Ascending aorta (tissue), 2 donors: Measurements from ENCODE around the gene SORBS2. TPM values are rescaled to one million over a fixed set of nuclear protein-coding genes. Genes with fewer than 3 reads are reported as not detected.

ENCODE experiments used
- DNase-seq, 2 donors: peaks; one replicate each; pipeline ENCODE4 v3.0.0-alpha.2; 2019; ENCODE audit warnings: low spot score in 2 of 2
- H3K27ac ChIP-seq, 2 donors: fragments of 200-600 bp; sonication (generic); one replicate each; pipeline ENCODE4 v1.5.1; 2016 to 2017; ENCODE audit warnings: mild to moderate bottlenecking in 1 of 2
- H3K27me3 ChIP-seq: fragments of 200-600 bp; sonication (generic); one replicate; pipeline ENCODE4 v1.5.1; 2017
- H3K36me3 ChIP-seq, 2 donors: fragments of 200-600 bp; sonication (generic); one replicate each; pipeline ENCODE4 v1.5.1; 2016
- H3K4me1 ChIP-seq, 2 donors: fragments of 200-600 bp; sonication (generic); one replicate each; pipeline ENCODE4 v1.5.1; 2016 to 2017; ENCODE audit warnings: mild to moderate bottlenecking in 1 of 2
- H3K4me3 ChIP-seq, 2 donors: fragments of 200-600 bp; sonication (generic); one replicate each; pipeline ENCODE4 v1.5.1; 2016 to 2017; ENCODE audit warnings: mild to moderate bottlenecking in 1 of 2
- H3K9me3 ChIP-seq, 2 donors: fragments of 200-600 bp; sonication (generic); one replicate each; pipeline ENCODE4 v1.5.1; 2016
- CTCF ChIP-seq, 3 experiments: fragments of 200-600 bp in 2 of 3; fragments of 450-650 bp in 1 of 3; sonication (generic) in 2 of 3; IDR thresholded peaks; one replicate each; pipeline ENCODE4 v1.5.1; 2016 to 2019; ENCODE audit warnings: antibody characterized with exemption in 3 of 3, mild to moderate bottlenecking in 1 of 3, moderate library complexity in 1 of 3
- intact Hi-C: fragments of 100-400 bp; cut with DNase I; formaldehyde crosslinking; loops from one replicate; pipeline ENCODE4 v1.15.1; 2023
- total RNA-seq: library from RNA; depleted of rRNA; stranded (reverse); fragments of >200 nt; gene quantifications from one replicate; pipeline ENCODE4 v1.1.0, GENCODE V29; 2016

SORBS2 gene
- total RNA-seq, 1 donor from 2014 or later = 246 TPM

DNA sequence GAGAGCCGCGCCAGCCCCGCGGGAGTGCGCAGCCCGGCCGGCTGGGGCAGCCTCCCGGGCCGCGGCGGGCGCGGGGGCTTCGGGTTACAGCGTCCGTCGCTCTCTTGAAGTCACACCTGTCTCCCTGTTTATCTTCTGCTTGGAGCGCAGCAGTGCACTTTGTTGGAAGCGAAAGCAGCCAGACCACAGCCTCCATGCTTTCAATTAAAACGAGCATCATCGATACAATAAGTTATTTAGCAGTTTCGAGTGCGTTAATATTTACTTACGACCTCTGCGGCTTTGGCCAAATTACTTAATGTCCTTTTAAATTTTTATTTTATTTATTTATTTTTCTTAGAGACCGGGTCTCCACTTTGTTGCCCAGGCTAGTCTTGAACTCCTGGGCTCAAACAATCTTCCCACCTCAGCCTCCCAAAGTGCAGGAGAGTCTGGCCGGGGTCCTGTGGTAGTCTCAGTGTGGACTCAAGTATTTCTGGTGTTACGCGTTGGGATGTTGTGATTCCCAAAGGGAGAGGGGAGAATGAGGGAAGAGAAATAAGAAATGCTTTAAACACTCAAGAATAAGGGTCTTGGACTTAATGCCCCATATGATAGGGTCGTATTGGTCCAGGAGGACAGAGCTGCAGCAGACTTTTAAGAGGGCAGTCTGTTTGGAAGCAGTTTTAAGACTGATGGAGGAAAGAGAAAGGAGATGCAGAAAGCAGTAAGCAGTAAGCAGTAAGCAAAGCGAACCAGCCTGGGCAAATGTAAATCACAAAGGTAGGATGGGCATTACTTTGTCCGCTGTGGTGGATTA lies 276.2 kb downstream of the SORBS2 start:
- peaks cover 1 to 6% of the 10 kb centered on the region in 2 donors for H3K4me1 ChIP-seq
- no peaks in the 10 kb centered on the region for H3K9me3 ChIP-seq
- peak in 1 of 2 donors; percentile 59 for DNase-seq
- peak overlapping the region; percentile 94 to 98 for H3K27ac ChIP-seq
- peak overlapping the region; percentile 65 to 93 for H3K4me3 ChIP-seq
- TF ChIP-seq CTCF (IDR thresholded peaks at IDR 0.05) = no peak
- H3K36me3 ChIP-seq = no peaks in the 10 kb centered on the region
- no peaks in the 10 kb centered on the region for H3K27me3 ChIP-seq
- intact Hi-C loops = loop anchor here (1.0 to 2.0 kb wide), 3 partner anchors 31 to 65 kb away; partner anchors contain the start of gene CCDC110
